ENCODE data around the gene SLC26A1.
A peak's percentile ranks its signal among the peaks of the same experiment; 100 is the strongest.
"Not testable (repeated sequence)": the region's sequence is repeated elsewhere in the genome, so short reads cannot be mapped to it uniquely, and the experiment has no call there.

SLC26A1 gene

GRCh38 chr4:985123-985830 lies 7.9 kb downstream of the SLC26A1 start:
- DNase-seq (ENCODE audit: low read depth), result no peak
- TF ChIP-seq CTCF (conservative IDR thresholded peaks at IDR 0.05; ENCODE audit: low read depth, low read length), result no peak
- H3K4me3 ChIP-seq (ENCODE audit: low read length), result peak overlapping the region; percentile 32

- DNase-seq (ENCODE audit: low read depth), result no peak
- no peak for TF ChIP-seq CTCF (conservative IDR thresholded peaks at IDR 0.05; ENCODE audit: low read depth, low read length)
- H3K4me3 ChIP-seq (ENCODE audit: low read length), result peak overlapping the region; percentile 32
These were observed 8.7 kb downstream of the SLC26A1 start for GRCh38 chr4:984336-985054.

- TF ChIP-seq CTCF (conservative IDR thresholded peaks at IDR 0.05; ENCODE audit: low read depth, low read length), result no peak
- no peak for DNase-seq (ENCODE audit: low read depth)
- H3K4me3 ChIP-seq (ENCODE audit: low read length), result no peak overlapping the region
These were observed 10.4 kb downstream of the SLC26A1 start for GRCh38 chr4:982814-983213.

- TF ChIP-seq CTCF (conservative IDR thresholded peaks at IDR 0.05; ENCODE audit: low read depth, low read length), result no peak
- H3K4me3 ChIP-seq (ENCODE audit: low read length), result no peak overlapping the region
- DNase-seq (ENCODE audit: low read depth), result no peak
These were observed 10.9 kb downstream of the SLC26A1 start for GRCh38 chr4:982291-982690.

- TF ChIP-seq CTCF (conservative IDR thresholded peaks at IDR 0.05; ENCODE audit: low read depth, low read length), result no peak
- DNase-seq (ENCODE audit: low read depth), result no peak
- no peak overlapping the region for H3K4me3 ChIP-seq (ENCODE audit: low read length)
These were observed 14.1 kb downstream of the SLC26A1 start for GRCh38 chr4:978957-979701.

- not testable (repeated sequence) for H3K4me3 ChIP-seq (ENCODE audit: low read length); DNase-seq (ENCODE audit: low read depth)
These were observed 17.2 kb downstream of the SLC26A1 start for GRCh38 chr4:976016-976415.

- no peak for DNase-seq (ENCODE audit: low read depth)
- no peak overlapping the region for H3K4me3 ChIP-seq (ENCODE audit: low read length)
- TF ChIP-seq CTCF (conservative IDR thresholded peaks at IDR 0.05; ENCODE audit: low read depth, low read length), result no peak
These were observed 18.5 kb downstream of the SLC26A1 start for GRCh38 chr4:974668-975067.
